Fibroblast of lung (primary cell): ENCODE results near the gene ARFRP1.

Experiments used
- CTCF ChIP-seq, 2 donors: IDR thresholded peaks in 1 of 2; conservative IDR thresholded peaks in 1 of 2; 1 replicate in 1 of 2; 2 replicates in 1 of 2; pipeline ENCODE4 v1.5.1; 2011 to 2012; ENCODE audit warnings: low read length in 2 of 2, control low read depth in 1 of 2, inconsistent platforms in 1 of 2, low read depth in 1 of 2, mild to moderate bottlenecking in 1 of 2
- EZH2 ChIP-seq: IDR thresholded peaks from 2 replicates; pipeline ENCODE4 v1.5.1; 2012; ENCODE audit warnings: low read length, control low read depth, mild to moderate bottlenecking; ENCODE audit errors: missing control alignments

- TF ChIP-seq EZH2 (no peak), CTCF (conservative IDR thresholded peaks at IDR 0.05 in 1 of 2, IDR thresholded peaks at IDR 0.05 in 1 of 2; ENCODE audit: low read depth in 1 of 2, low read length in 2 of 2) (no peak)
Measured at GRCh38 chr20:63697868-63698545, 9.8 kb downstream of the ARFRP1 start.
